NOMO-1 treated with dmso at 0.1 percent for 144 hours (cell line): ENCODE measurements around the gene POGK.
"Not testable (repeated sequence)": the region's sequence is repeated elsewhere in the genome, so short reads cannot be mapped to it uniquely, and the experiment has no call there.

Experiments
- DNase-seq: peaks from one replicate; lab custom pipeline; 2025; ENCODE audit not compliant: unreplicated experiment; lab: John Stamatoyannopoulos, UW

The POGK gene

GRCh38 chr1:166852918-166853317, 13.6 kb downstream of the POGK start:
- DNase-seq, result no peak

DNA sequence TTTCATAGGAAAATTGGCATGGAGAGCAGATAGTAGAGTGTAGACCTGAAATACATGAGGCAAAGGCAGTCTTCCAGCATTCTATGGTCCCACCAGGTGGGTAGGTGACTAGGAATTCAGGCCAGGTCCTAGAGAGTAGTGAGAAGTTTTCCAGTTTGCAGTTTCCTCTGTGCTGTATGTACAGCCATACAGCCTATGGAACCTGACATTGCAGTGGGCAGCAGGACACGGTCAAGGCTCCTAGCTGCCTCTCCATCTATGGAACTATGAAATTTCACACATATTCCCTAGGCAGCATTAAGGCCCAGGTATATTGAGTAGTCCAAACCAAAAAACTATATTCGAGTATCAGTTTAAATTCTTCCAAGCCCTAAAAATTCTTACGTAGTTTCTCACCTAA, 16.3 kb downstream of the POGK start:
- no peak for DNase-seq

- no peak for DNase-seq
Measured at GRCh38 chr1:166857995-166858394, 18.7 kb downstream of the POGK start.

DNA sequence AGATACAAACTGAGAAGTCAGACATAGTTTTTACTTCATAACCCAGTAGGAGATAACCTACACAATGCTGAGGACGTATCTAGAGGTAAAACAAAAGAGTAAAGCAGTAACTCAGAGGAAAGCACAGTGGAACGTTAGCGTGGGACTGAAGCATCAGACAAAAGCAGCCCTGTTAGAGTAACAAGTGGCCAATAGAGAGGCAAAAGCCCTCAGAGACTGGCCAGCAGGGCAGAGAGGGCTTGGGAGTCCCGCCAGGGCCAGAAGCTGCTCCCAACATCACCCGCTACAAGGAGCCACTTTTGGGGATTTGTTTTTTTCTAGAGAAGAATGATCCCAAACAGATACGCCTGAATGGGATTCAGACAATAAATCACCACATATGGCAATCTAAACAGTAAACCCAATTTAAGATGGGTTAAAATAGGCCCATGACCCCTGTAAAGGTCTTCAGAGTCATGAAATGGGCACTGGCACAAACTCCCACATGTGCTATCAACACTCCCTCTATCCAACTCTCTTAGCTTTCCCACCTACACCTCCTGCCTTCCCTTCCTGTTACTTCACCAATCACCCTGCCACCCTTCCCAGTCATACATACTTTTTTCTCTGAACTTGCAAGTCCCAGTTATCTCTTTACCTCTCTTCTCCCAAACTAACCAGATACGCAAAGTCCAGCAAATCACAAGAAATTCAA, 19.6 kb downstream of the POGK start:
- DNase-seq, result no peak

GRCh38 chr1:166859597-166859996, 20.3 kb downstream of the POGK start:
- no peak for DNase-seq

- DNase-seq, result no peak
Measured at GRCh38 chr1:166865926-166866325, 26.7 kb downstream of the POGK start.

DNA sequence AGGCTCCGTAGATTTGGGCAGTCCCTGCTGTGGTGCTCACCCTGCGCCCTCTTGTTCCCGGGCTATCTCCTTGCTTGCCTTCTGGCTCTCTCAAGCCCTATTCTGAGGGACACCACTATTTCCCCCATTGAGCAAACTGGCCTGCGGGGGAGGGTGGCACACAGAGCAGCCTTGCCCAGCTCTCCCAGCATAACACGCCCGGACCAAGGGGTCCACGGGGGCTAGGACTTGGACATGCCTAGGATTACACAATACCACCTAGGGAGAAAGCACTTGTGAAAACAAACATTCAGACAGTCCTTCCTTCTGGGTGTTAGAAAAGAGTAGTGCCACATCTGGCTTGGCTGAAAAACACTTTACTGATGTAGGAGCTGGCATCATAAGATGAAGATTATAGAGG, 29.4 kb downstream of the POGK start:
- no peak for DNase-seq

GRCh38 chr1:166869318-166870099, 30.2 kb downstream of the POGK start:
- DNase-seq, result no peak

GRCh38 chr1:166870584-166870983, 31.3 kb downstream of the POGK start:
- no peak for DNase-seq

DNA sequence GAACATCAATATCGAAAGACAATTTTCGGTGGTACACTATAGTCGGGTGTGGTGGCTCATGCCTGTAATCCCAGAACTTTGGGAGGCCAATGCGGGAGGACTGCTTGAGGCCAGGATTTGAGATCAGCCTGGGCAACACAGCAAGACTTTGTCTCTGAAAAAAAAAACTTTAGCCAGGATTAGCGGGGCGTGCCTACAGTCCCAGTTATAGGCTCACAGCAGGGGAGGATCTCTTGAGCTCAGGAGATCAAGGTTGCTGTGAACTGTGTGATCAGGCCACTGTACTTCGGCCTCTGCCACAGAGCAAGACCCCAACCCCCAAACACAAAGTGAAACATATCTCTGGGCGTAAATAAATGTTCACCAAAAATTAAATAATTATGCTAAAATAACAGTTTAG, 35.2 kb downstream of the POGK start:
- no peak for DNase-seq

DNA sequence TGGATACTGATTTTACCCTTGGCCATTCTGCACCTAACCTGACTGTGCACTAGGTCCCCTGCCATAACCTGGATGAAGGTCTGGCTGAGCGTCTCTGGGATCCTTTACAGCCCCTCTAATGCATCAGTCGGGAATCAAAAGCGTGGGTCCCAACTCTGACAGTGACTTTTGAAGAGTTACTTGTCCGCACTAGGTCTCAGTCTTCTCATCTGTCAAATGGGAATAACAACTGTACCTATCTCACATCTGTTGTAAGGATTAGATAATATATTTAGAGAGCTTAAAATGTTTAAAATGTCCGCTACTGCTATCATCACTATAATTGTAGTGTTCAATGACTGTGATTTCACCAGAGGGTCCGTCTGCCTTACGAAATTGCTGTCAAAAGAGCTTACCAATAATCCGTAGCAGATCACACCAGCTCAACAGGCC, 36.0 kb downstream of the POGK start:
- no peak for DNase-seq

GRCh38 chr1:166875734-166876539, 36.7 kb downstream of the POGK start, which contains the start of gene TADA1:
Gene TADA1, minus strand, starts transcription at chr1:166876264. Its CDS starts 31 bp downstream, at chr1:166876233.
- peak; percentile 99 for DNase-seq

GRCh38 chr1:166876540-166876838, 37.2 kb downstream of the POGK start:
- no peak for DNase-seq

- not testable (repeated sequence) for DNase-seq
Measured at GRCh38 chr1:166878173-166878917, 39.1 kb downstream of the POGK start.

- no peak for DNase-seq
Measured at GRCh38 chr1:166882893-166883292, 43.6 kb downstream of the POGK start.

DNA sequence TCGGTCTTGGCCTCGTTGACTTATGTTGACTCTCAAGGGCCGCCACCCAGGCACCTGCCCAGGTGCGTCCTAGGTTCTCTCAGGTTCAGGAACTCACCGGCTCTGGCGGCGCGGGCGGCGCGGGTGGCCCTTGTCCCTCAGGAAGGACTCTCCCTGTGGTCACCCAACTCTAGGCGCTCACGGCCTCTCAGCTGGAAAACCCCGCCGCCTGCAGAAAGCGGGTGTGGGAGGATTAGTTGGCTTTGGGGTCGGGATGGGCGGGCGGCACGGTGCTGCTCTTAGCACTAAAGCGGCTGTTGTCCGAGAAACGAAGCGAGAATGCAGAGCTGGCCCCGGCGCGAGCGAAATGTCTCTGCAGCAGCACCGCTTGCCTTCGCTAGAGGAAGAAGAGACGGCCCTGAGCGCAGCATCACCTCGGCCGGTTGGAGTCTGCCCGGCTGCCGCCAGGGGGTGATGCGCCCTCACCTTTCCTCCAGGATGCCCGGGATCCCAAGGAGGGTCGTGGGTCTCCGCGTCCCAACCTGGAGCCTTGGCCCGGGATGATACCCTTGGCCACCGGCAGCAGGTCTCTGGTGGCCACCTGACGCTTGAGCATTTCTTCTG, 44.9 kb downstream of the POGK start:
- no peak for DNase-seq

DNA sequence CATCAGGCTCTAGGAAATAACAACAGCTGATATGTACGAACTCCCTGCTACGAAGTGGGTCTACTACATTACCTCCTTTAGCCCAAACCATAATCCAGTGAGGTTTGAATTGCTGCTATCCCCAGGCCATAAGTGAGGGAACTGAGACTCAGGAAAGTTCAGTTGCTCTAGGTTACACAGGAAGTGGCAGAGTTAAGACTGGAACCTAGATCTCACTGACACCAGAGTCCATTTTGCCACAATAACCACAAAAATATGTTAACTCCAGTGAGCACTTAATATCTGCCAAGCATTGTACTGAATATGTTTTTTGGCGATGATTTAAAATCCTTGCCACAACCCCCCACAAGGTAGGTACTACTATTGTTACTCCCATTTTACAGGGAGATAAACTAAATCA, 45.7 kb downstream of the POGK start:
- DNase-seq, result no peak

- no peak for DNase-seq
Measured at GRCh38 chr1:166888373-166889111, 49.3 kb downstream of the POGK start.

DNA sequence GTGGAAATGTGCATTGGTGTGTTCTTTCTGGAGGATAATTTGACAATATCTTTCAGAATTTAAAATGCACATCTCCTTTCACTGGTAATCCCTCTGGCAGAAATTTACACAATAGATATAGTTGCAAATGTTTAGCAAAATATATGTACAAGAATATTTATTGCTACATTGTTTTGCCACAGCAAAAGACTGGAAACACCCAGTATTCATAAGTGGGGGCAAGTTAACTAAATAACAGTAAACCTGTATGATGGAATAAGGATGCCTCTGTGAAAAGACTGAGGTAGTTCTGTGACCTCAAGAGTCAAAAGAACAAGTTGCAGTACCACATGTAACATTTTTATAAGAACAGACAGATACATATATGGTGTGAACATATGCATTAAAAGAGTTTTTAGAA, 50.5 kb downstream of the POGK start:
- DNase-seq, result no peak

- DNase-seq, result no peak
Measured at GRCh38 chr1:166895766-166896165, 56.5 kb downstream of the POGK start.
